GM19099 (cell line): ENCODE data around the gene ZKSCAN1.

Experiments
- POLR2A ChIP-seq: IDR thresholded peaks from 3 replicates; pipeline ENCODE4 v1.6.1; 2011; ENCODE audit warnings: low read depth; ENCODE audit not compliant: insufficient read length; ENCODE audit errors: extremely low read depth

Gene ZKSCAN1

GRCh38 chr7:100089458-100090196 lies 74.2 kb downstream of the ZKSCAN1 start:
- no peak for TF ChIP-seq POLR2A

GRCh38 chr7:100090527-100091410 lies 75.4 kb downstream of the ZKSCAN1 start:
- TF ChIP-seq POLR2A, result no peak
